Prostate gland (tissue), 2 donors: Measurements from ENCODE around the gene GPD1.

ENCODE experiments used
- CTCF ChIP-seq, 4 experiments: fragments of 200-600 bp in 2 of 4; fragments of 450-650 bp in 2 of 4; sonication (generic) in 2 of 4; IDR thresholded peaks; 1 replicate in 3 of 4; 2 replicates in 1 of 4; pipeline ENCODE4 v1.5.1; 2016 to 2019; ENCODE audit warnings: antibody characterized with exemption in 4 of 4, mild to moderate bottlenecking in 2 of 4, moderate library complexity in 2 of 4
- POLR2A ChIP-seq: fragments of 450-650 bp; IDR thresholded peaks from one replicate; pipeline ENCODE4 v1.6.1; 2016; ENCODE audit warnings: antibody characterized with exemption, mild to moderate bottlenecking

DNA sequence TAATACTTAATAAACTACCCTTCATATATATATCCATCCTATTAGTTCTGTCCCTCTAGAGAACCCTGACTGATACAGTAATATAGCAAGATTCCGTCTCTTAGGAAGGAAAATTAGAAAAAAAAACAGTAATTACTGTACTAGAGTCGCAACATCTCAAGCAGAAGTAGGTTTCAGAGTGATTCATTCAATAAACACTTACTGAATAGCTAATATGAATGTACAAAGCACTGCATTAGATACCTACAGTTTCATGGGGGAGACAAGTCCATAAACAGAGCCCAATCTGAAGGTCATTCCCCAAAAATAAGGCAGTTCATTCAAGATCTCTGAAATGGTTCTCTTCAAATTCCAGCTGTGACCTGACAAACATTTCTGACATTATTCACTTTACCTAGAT, 53.5 kb downstream of the GPD1 start:
- TF ChIP-seq CTCF (IDR thresholded peaks at IDR 0.05) (no peak), POLR2A (no peak)
